H1 (cell line): ENCODE results near the gene AIG1. TPM values are rescaled to one million over a fixed set of nuclear protein-coding genes. Genes with fewer than 3 reads are reported as not detected.

Source experiments
- CTCF ChIA-PET: fragments of 300-600 bp; sonication (Branson Sonifier 250); formaldehyde crosslinking; loops from one replicate; lab custom pipeline; 2021; ENCODE audit not compliant: partially characterized antibody; lab: Charles Lee
- POLR2A ChIA-PET: fragments of 300-600 bp; sonication (Branson Sonifier 250); formaldehyde crosslinking; loops from one replicate; lab custom pipeline; 2021; ENCODE audit warnings: inconsistent platforms; ENCODE audit not compliant: partially characterized antibody; lab: Charles Lee
- DNase-seq, 2 experiments: peaks; one replicate each; pipeline versions ENCODE4 v3.0.0 to v3.0.0-alpha.2; 2010 to 2022; ENCODE audit warnings: low spot score in 2 of 2, low read depth in 1 of 2, mixed read lengths in 1 of 2
- FAIRE-seq: peaks from 2 replicates; lab custom pipeline; 2011; peaks lifted over from hg19 to GRCh38; lab: Jason Lieb, UNC
- H2AFZ ChIP-seq: 2 replicates; pipeline ENCODE4 v1.8.1; 2012; ENCODE audit warnings: low read length, inconsistent platforms
- H2AK5ac ChIP-seq: 2 replicates; pipeline ENCODE4 v1.6.1; 2013; ENCODE audit warnings: low read depth, low read length
- H2BK120ac ChIP-seq: replicated peaks from 2 replicates; pipeline ENCODE3; 2013; ENCODE audit warnings: low read depth, low read length, inconsistent platforms
- H2BK12ac ChIP-seq: 2 replicates; pipeline ENCODE4 v1.6.1; 2013; ENCODE audit warnings: low read depth, low read length
- H2BK15ac ChIP-seq: 2 replicates; pipeline ENCODE4 v1.6.1; 2013; ENCODE audit warnings: low read length
- H2BK20ac ChIP-seq: 2 replicates; pipeline ENCODE4 v1.6.1; 2013; ENCODE audit warnings: low read length
- H2BK5ac ChIP-seq: 2 replicates; pipeline ENCODE4 v1.6.1; 2013; ENCODE audit warnings: low read depth, low read length
- H3K14ac ChIP-seq: 2 replicates; pipeline ENCODE4 v1.6.1; 2013; ENCODE audit warnings: inconsistent platforms; ENCODE audit not compliant: insufficient read length
- H3K18ac ChIP-seq: 2 replicates; pipeline ENCODE4 v1.6.1; 2013; ENCODE audit warnings: low read length; ENCODE audit errors: extremely low read depth
- H3K23ac ChIP-seq: 2 replicates; pipeline ENCODE4 v1.6.1; 2013; ENCODE audit warnings: inconsistent platforms; ENCODE audit not compliant: insufficient read length
- H3K23me2 ChIP-seq: 2 replicates; pipeline ENCODE4 v1.6.1; 2013; ENCODE audit warnings: low read depth, low read length
- H3K27ac ChIP-seq: 2 replicates; pipeline ENCODE4 v1.6.1; 2011; ENCODE audit warnings: low read depth, low read length, inconsistent platforms
- H3K27me3 ChIP-seq, 4 experiments: replicated peaks in 1 of 4; 1 replicate in 1 of 4; 2 replicates in 3 of 4; pipeline versions ENCODE4 v1.6.1 to v1.8.1; 2011 to 2013; ENCODE audit warnings: low read length in 3 of 4, mild to moderate bottlenecking in 3 of 4, inconsistent platforms in 2 of 4, mixed read lengths in 2 of 4, moderate library complexity in 1 of 4; ENCODE audit not compliant: control insufficient read depth in 3 of 4, insufficient read depth in 3 of 4; ENCODE audit errors: extremely low read depth in 1 of 4
- H3K36me3 ChIP-seq, 4 experiments: 2 replicates each; pipeline versions ENCODE4 v1.6.1 to v1.8.1; 2011 to 2013; ENCODE audit warnings: mild to moderate bottlenecking in 4 of 4, low read length in 3 of 4, moderate library complexity in 2 of 4, control low read depth in 1 of 4, inconsistent platforms in 1 of 4; ENCODE audit not compliant: insufficient read depth in 4 of 4, control insufficient read depth in 2 of 4
- H3K4ac ChIP-seq: replicated peaks from 2 replicates; pipeline ENCODE3; 2013; ENCODE audit warnings: low read length, low read depth, mixed read lengths, inconsistent platforms; ENCODE audit not compliant: insufficient read length
- H3K4me1 ChIP-seq, 4 experiments: replicated peaks in 1 of 4; 1 replicate in 1 of 4; 2 replicates in 3 of 4; pipeline versions ENCODE4 v1.6.1 to v1.8.1; 2011 to 2013; ENCODE audit warnings: low read length in 3 of 4, inconsistent platforms in 2 of 4, mixed read lengths in 1 of 4; ENCODE audit not compliant: insufficient read depth in 4 of 4, control insufficient read depth in 3 of 4
- H3K4me2 ChIP-seq, 2 experiments: 2 replicates each; pipeline versions ENCODE4 v1.6.1 to v1.8.1; 2011 to 2013; ENCODE audit warnings: low read depth in 2 of 2, low read length in 2 of 2, control low read depth in 1 of 2, inconsistent platforms in 1 of 2, mild to moderate bottlenecking in 1 of 2; ENCODE audit not compliant: insufficient read depth in 1 of 2
- H3K4me3 ChIP-seq, 4 experiments: fragments of 200-600, 300-600 bp in 1 of 4; sonication (generic), shearing (Covaris generic), sonication (Bioruptor Twin) in 1 of 4; 2 replicates each; pipeline versions ENCODE4 v1.5.1 to v1.8.1; 2011 to 2016; ENCODE audit warnings: low read length in 4 of 4, low read depth in 3 of 4, control low read depth in 2 of 4, inconsistent platforms in 2 of 4, mild to moderate bottlenecking in 2 of 4, mixed read lengths in 1 of 4, moderate library complexity in 1 of 4; ENCODE audit not compliant: insufficient read depth in 2 of 4; ENCODE audit errors: extremely low read depth in 1 of 4
- H3K56ac ChIP-seq: replicated peaks from 2 replicates; pipeline ENCODE3; 2013; ENCODE audit warnings: low read depth, mild to moderate bottlenecking, mixed read lengths, low read length, inconsistent platforms; ENCODE audit not compliant: insufficient read length
- H3K79me1 ChIP-seq: 2 replicates; pipeline ENCODE4 v1.6.1; 2013; ENCODE audit warnings: low read depth, low read length, control low read depth
- H3K79me2 ChIP-seq, 2 experiments: 2 replicates each; pipeline versions ENCODE4 v1.6.1 to v1.8.1; 2012 to 2013; ENCODE audit warnings: low read length in 2 of 2, mild to moderate bottlenecking in 2 of 2, inconsistent platforms in 1 of 2; ENCODE audit not compliant: insufficient read depth in 2 of 2, control insufficient read depth in 1 of 2
- H3K9ac ChIP-seq, 4 experiments: replicated peaks in 1 of 4; 1 replicate in 1 of 4; 2 replicates in 3 of 4; pipeline versions ENCODE4 v1.6.1 to v1.8.1; 2011 to 2013; ENCODE audit warnings: low read depth in 3 of 4, low read length in 3 of 4, control low read depth in 2 of 4, mild to moderate bottlenecking in 2 of 4, moderate library complexity in 2 of 4, inconsistent platforms in 1 of 4; ENCODE audit errors: extremely low read depth in 1 of 4
- H3K9me3 ChIP-seq, 2 experiments: 2 replicates each; pipeline versions ENCODE4 v1.6.1 to v1.8.1; 2012 to 2013; ENCODE audit warnings: mild to moderate bottlenecking in 2 of 2, moderate library complexity in 2 of 2, control low read depth in 1 of 2, inconsistent platforms in 1 of 2, low read depth in 1 of 2, low read length in 1 of 2, mixed read lengths in 1 of 2; ENCODE audit not compliant: insufficient read depth in 2 of 2
- H4K20me1 ChIP-seq, 2 experiments: replicated peaks in 1 of 2; 2 replicates each; pipeline versions ENCODE3 to v1.8.1; 2011 to 2013; ENCODE audit warnings: inconsistent platforms in 2 of 2, low read length in 2 of 2, mild to moderate bottlenecking in 1 of 2; ENCODE audit not compliant: insufficient read depth in 2 of 2, control insufficient read depth in 1 of 2
- H4K5ac ChIP-seq: 2 replicates; pipeline ENCODE4 v1.6.1; 2013; ENCODE audit warnings: low read length, low read depth, mixed read lengths, inconsistent platforms; ENCODE audit not compliant: insufficient read length
- H4K8ac ChIP-seq: 2 replicates; pipeline ENCODE4 v1.8.0; 2013; ENCODE audit warnings: mild to moderate bottlenecking, moderate library complexity, low read length, inconsistent platforms; ENCODE audit not compliant: insufficient read depth; ENCODE audit errors: extremely low read depth
- H4K91ac ChIP-seq: replicated peaks from 2 replicates; pipeline ENCODE3; 2013; ENCODE audit warnings: low read length, mixed read lengths, inconsistent platforms; ENCODE audit not compliant: insufficient read length
- ATF2 ChIP-seq: IDR thresholded peaks from 2 replicates; pipeline ENCODE4 v1.6.1; 2012; ENCODE audit warnings: low read length, inconsistent platforms
- GABPA ChIP-seq: IDR thresholded peaks from 2 replicates; pipeline ENCODE4 v1.6.1; 2011; ENCODE audit warnings: mild to moderate bottlenecking, low read length, moderate library complexity, borderline replicate concordance; ENCODE audit not compliant: insufficient read depth
- TAF7 ChIP-seq: optimal IDR thresholded peaks from 2 replicates; pipeline ENCODE3; 2011; ENCODE audit warnings: low read depth, mild to moderate bottlenecking, inconsistent platforms, low read length, moderate library complexity, borderline replicate concordance
- WGBS, 2 experiments: shearing (Covaris generic) in 1 of 2; methylation state at CpG; one replicate each; pipeline versions ENCODE4 v1.1.6 to v1.1.7; 2013 to 2015; ENCODE audit warnings: low lambda C conversion rate in 2 of 2, mixed read lengths in 2 of 2, inconsistent platforms in 1 of 2, low coverage in 1 of 2, missing lambda C conversion rate in 1 of 2; ENCODE audit not compliant: insufficient replicate concordance in 2 of 2, insufficient coverage in 1 of 2, insufficient read length in 1 of 2; ENCODE audit errors: extremely low coverage in 1 of 2, missing lambda C conversion rate in 1 of 2; 5-methylcytosine and 5-hydroxymethylcytosine counted together
- polyA plus RNA-seq, 7 experiments: library from polyadenylated mRNA; depleted of rRNA in 3 of 7; stranded (reverse) in 5 of 7; unstranded in 2 of 7; fragments of >200 nt in 5 of 7; fragments of 200-250 nt in 2 of 7; gene quantifications; 1 replicate in 5 of 7; 2 replicates in 1 of 7; 4 replicates in 1 of 7; pipeline versions ENCODE4 v1.2.1 to v1.2.3, GENCODE V29; 2011 to 2013; ENCODE audit warnings: missing spikeins in 2 of 7, mixed read lengths in 2 of 7
- total RNA-seq: library from RNA; stranded (reverse); fragmentation: NEBNext Ultra II Directional; extraction: Animal tissue kit (Norgen Biotek cat#: 25700); gene quantifications from 2 replicates; pipeline ENCODE4 v1.2.1, GENCODE V29; 2021

The AIG1 gene
- total and polyA plus RNA-seq, 2 of the 8 experiments (the other 6 are each of a cell fraction or from before 2014, with no cell fraction given), result 56.6 to 58.4 TPM

- Histone ChIP-seq H3K56ac (no peak overlapping the region), H3K79me1 (no peaks in the 10 kb centered on the region), H3K36me3 (no peaks in the 10 kb centered on the region; a peak in 1 of 8 replicates), H4K5ac (no peak overlapping the region), H3K79me2 (no peaks in the 10 kb centered on the region), H3K9me3 (no peaks in the 10 kb centered on the region), H2AK5ac (no peak overlapping the region), H4K91ac (no peak overlapping the region), H3K27ac (no peak overlapping the region), H3K27me3 (no peaks in the 10 kb centered on the region), H4K8ac (no peak overlapping the region), H4K20me1 (no peaks in the 10 kb centered on the region), H3K23ac (no peak overlapping the region), H2BK120ac (no peak overlapping the region), H2BK20ac (no peak overlapping the region), H3K14ac (no peak overlapping the region), H3K4me3 (no peak overlapping the region), H3K9ac (no peak overlapping the region), H3K18ac (no peak overlapping the region), H3K23me2 (no peaks in the 10 kb centered on the region; the same call in 1 of the 2 replicates), H2AFZ (no peak overlapping the region), H3K4me2 (no peak overlapping the region), H2BK15ac (no peak overlapping the region), H2BK12ac (no peak overlapping the region), H3K4me1 (no peaks in the 10 kb centered on the region), H2BK5ac (no peak overlapping the region), H3K4ac (no peak overlapping the region)
- WGBS, 2 experiments, result 85% methylated on average over 4 of the region's 4 CpGs; no CpG with 5 or more reads in 1 of the 2 experiments
- no peak for FAIRE-seq
- ChIA-PET CTCF (interaction anchor here (0.7 to 2.5 kb wide), 3 partner anchors 9 to 19 kb away, joined by 3 to 12 read pairs (median 9); no protein-coding TSS in a partner anchor), POLR2A (no interaction called here)
- no peak for DNase-seq
- TF ChIP-seq ATF2, result no peak
- TF ChIP-seq GABPA, result no peak
- no peak for TF ChIP-seq TAF7
Observed at GRCh38 chr6:143248359-143248758, 187.7 kb downstream of the AIG1 start.
